ENCODE data around the gene CCDC91.
"Not testable (repeated sequence)": the region's sequence is repeated elsewhere in the genome, so short reads cannot be mapped to it uniquely, and the experiment has no call there.

Gene CCDC91

GRCh38 chr12:28290262-28290661 is 100.0 kb downstream of the CCDC91 start:
- DNase-seq (ENCODE audit: low read depth in 2 of 2): no peak

GRCh38 chr12:28292699-28293098 is 102.4 kb downstream of the CCDC91 start:
- DNase-seq (ENCODE audit: low read depth in 2 of 2): no peak

GRCh38 chr12:28294300-28294699 is 104.0 kb downstream of the CCDC91 start:
- DNase-seq (ENCODE audit: low read depth in 2 of 2): no peak

GRCh38 chr12:28296287-28296686 is 106.0 kb downstream of the CCDC91 start:
- no peak for DNase-seq (ENCODE audit: low read depth in 2 of 2)

- no peak for DNase-seq (ENCODE audit: low read depth in 2 of 2)
Observed at GRCh38 chr12:28303192-28303591, 112.9 kb downstream of the CCDC91 start.

- no peak for DNase-seq (ENCODE audit: low read depth in 2 of 2)
Observed at GRCh38 chr12:28306535-28306934, 116.3 kb downstream of the CCDC91 start.

GRCh38 chr12:28308891-28309290 is 118.6 kb downstream of the CCDC91 start:
- no peak for DNase-seq (ENCODE audit: low read depth in 2 of 2)

- no peak for DNase-seq (ENCODE audit: low read depth in 2 of 2)
Observed at GRCh38 chr12:28313631-28314030, 123.4 kb downstream of the CCDC91 start.

GRCh38 chr12:28316049-28316448 is 125.8 kb downstream of the CCDC91 start:
- no peak for DNase-seq (ENCODE audit: low read depth in 2 of 2)

- DNase-seq (ENCODE audit: low read depth in 2 of 2): no peak
Observed at GRCh38 chr12:28318273-28318672, 128.0 kb downstream of the CCDC91 start.

- no peak for DNase-seq (ENCODE audit: low read depth in 2 of 2)
Observed at GRCh38 chr12:28320353-28320752, 130.1 kb downstream of the CCDC91 start.

- DNase-seq (ENCODE audit: low read depth in 2 of 2): no peak
Observed at GRCh38 chr12:28327722-28328121, 137.5 kb downstream of the CCDC91 start.

GRCh38 chr12:28328967-28329366 is 138.7 kb downstream of the CCDC91 start:
- DNase-seq (ENCODE audit: low read depth in 2 of 2): no peak

GRCh38 chr12:28329727-28330126 is 139.5 kb downstream of the CCDC91 start:
- DNase-seq (ENCODE audit: low read depth in 2 of 2): not testable (repeated sequence)

GRCh38 chr12:28330232-28330631 is 140.0 kb downstream of the CCDC91 start:
- DNase-seq (ENCODE audit: low read depth in 2 of 2): not testable (repeated sequence)

GRCh38 chr12:28331130-28331529 is 140.9 kb downstream of the CCDC91 start:
- no peak for DNase-seq (ENCODE audit: low read depth in 2 of 2)

GRCh38 chr12:28340261-28341045 is 150.2 kb downstream of the CCDC91 start:
- no peak for DNase-seq (ENCODE audit: low read depth in 2 of 2)

GRCh38 chr12:28343713-28344112 is 153.5 kb downstream of the CCDC91 start:
- DNase-seq (ENCODE audit: low read depth in 2 of 2): no peak

- DNase-seq (ENCODE audit: low read depth in 2 of 2): no peak
Observed at GRCh38 chr12:28346567-28346966, 156.3 kb downstream of the CCDC91 start.

- DNase-seq (ENCODE audit: low read depth in 2 of 2): no peak
Observed at GRCh38 chr12:28349196-28349595, 158.9 kb downstream of the CCDC91 start.

GRCh38 chr12:28350502-28350901 is 160.2 kb downstream of the CCDC91 start:
- DNase-seq (ENCODE audit: low read depth in 2 of 2): no peak

GRCh38 chr12:28351414-28351813 is 161.2 kb downstream of the CCDC91 start:
- DNase-seq (ENCODE audit: low read depth in 2 of 2): no peak

GRCh38 chr12:28355161-28355560 is 164.9 kb downstream of the CCDC91 start:
- no peak for DNase-seq (ENCODE audit: low read depth in 2 of 2)

- DNase-seq (ENCODE audit: low read depth in 2 of 2): no peak
Observed at GRCh38 chr12:28360253-28360652, 170.0 kb downstream of the CCDC91 start.

All from stimulated activated CD4-positive, alpha-beta T cell treated with anti-CD3 and anti-CD28 coated beads, Interleukin-15, amount 100 ng/mL, for 48 hours (primary cell).